ENCODE measurements around the gene TBL2. TPM values are rescaled to one million over a fixed set of nuclear protein-coding genes. Genes with fewer than 3 reads are reported as not detected.

Gene TBL2
- polyA plus RNA-seq, 3 donors: 10.4 to 40.1 (median 26.2) TPM

DNA sequence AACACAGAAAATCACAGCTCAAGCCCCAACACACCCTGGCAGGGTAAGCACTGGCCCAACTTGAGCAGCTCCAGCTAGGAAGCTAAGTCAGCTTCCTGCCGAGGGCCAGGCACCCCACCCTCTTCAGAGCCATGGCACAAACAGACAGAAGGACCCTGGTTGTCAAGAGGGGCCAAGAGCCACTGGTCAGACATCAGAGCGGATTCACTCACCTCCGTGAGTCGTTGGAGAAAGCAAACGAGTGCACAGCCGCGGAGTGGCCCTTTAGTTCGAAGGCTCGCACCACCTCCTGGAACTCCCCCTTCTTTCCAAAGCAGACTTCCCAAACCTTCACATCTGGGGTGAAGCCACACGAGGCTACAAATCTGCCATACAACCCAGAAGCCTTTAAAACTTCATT is 7.4 kb downstream of the TBL2 start:
- no peaks in the 10 kb centered on the region for H3K9me3 ChIP-seq (replicated peaks in 1 of 2; ENCODE audit: control insufficient read depth in 1 of 2, insufficient read depth in 1 of 2, low read length in 2 of 2)
- Mint-ChIP-seq H3K27ac (peak overlapping the region in 3 of 7 donors; percentile 23 to 37 (median 36)), H3K9me3 (no peaks in the 10 kb centered on the region), H3K27me3 (ENCODE audit: low read depth in 3 of 3) (peaks cover 0 to 2% (median 1%) of the 10 kb centered on the region in 3 donors), H3K4me1 (peaks cover 14% of the 10 kb centered on the region), H3K4me3 (no peak overlapping the region), H3K36me3 (peaks cover 57 to 70% of the 10 kb centered on the region in 2 donors)
- H3K4me3 ChIP-seq (replicated peaks in 1 of 3; ENCODE audit: low read depth in 2 of 3, low read length in 3 of 3): no peak overlapping the region
- H3K4me2 ChIP-seq (replicated peaks; ENCODE audit: extremely low read depth, low read length, poor library complexity, severe bottlenecking): no peak overlapping the region
- WGBS (ENCODE audit: insufficient coverage): 97% methylated on average over 9 of the region's 10 CpGs
- peaks cover 22% of the 10 kb centered on the region for H4K20me1 ChIP-seq (ENCODE audit: insufficient read depth, low read length)
- DNase-seq: no peak
- H3K27ac ChIP-seq (ENCODE audit: low read depth in 1 of 2, low read length in 2 of 2): no peak overlapping the region
- TF ChIP-seq, protein P1, sequence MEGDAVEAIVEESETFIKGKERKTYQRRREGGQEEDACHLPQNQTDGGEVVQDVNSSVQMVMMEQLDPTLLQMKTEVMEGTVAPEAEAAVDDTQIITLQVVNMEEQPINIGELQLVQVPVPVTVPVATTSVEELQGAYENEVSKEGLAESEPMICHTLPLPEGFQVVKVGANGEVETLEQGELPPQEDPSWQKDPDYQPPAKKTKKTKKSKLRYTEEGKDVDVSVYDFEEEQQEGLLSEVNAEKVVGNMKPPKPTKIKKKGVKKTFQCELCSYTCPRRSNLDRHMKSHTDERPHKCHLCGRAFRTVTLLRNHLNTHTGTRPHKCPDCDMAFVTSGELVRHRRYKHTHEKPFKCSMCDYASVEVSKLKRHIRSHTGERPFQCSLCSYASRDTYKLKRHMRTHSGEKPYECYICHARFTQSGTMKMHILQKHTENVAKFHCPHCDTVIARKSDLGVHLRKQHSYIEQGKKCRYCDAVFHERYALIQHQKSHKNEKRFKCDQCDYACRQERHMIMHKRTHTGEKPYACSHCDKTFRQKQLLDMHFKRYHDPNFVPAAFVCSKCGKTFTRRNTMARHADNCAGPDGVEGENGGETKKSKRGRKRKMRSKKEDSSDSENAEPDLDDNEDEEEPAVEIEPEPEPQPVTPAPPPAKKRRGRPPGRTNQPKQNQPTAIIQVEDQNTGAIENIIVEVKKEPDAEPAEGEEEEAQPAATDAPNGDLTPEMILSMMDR (IDR thresholded peaks at IDR 0.05): no peak
- no peaks in the 10 kb centered on the region for H3K27me3 ChIP-seq (ENCODE audit: control insufficient read depth in 2 of 2, insufficient read depth in 2 of 2, low read length in 2 of 2)
- H2AFZ ChIP-seq (ENCODE audit: insufficient read depth, low read depth, low read length, poor library complexity, severe bottlenecking): no peak overlapping the region
- H3K9ac ChIP-seq (ENCODE audit: insufficient read depth, low read length, poor library complexity, severe bottlenecking): no peak overlapping the region
- H3K36me3 ChIP-seq (replicated peaks in 1 of 2; ENCODE audit: control insufficient read depth in 1 of 2, insufficient read depth in 2 of 2, low read length in 2 of 2): peaks cover 55 to 62% of the 10 kb centered on the region in 2 donors
- H3K79me2 ChIP-seq (ENCODE audit: insufficient read depth, low read length): peaks cover 27% of the 10 kb centered on the region
- intact Hi-C loops (cut with micrococcal nuclease): no loop called here
- peaks cover 2 to 7% of the 10 kb centered on the region in 2 donors for H3K4me1 ChIP-seq (ENCODE audit: control insufficient read depth in 1 of 2, insufficient read depth in 2 of 2, low read length in 2 of 2)

DNA sequence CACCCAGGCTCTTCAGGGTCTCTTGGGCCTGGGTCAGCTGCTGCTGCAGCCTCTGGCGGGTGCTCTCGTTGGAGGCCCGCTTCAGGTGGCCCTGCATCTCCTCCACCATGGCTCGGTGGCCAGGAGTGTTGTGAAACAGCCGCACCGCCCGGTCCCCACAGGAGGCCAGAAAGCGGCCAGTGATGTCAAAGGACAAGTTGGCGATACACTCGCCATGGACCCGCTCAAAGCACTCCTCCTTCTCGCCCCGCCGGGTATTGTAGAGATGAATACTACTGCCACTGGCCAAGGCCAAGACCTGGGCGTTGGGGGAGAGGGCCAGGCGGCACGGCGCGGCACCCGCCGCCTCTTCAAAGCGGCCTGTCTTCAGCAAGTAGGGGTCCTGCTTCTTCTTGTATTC is 7.9 kb downstream of the TBL2 start:
- 97% methylated on average over 21 of the region's 22 CpGs for WGBS (ENCODE audit: insufficient coverage)
- Histone ChIP-seq H3K27ac (ENCODE audit: low read depth in 1 of 2, low read length in 2 of 2) (no peak overlapping the region), H3K9me3 (replicated peaks in 1 of 2; ENCODE audit: control insufficient read depth in 1 of 2, insufficient read depth in 1 of 2, low read length in 2 of 2) (no peaks in the 10 kb centered on the region), H3K4me1 (ENCODE audit: control insufficient read depth in 1 of 2, insufficient read depth in 2 of 2, low read length in 2 of 2) (peaks cover 7 to 11% of the 10 kb centered on the region in 2 donors), H3K79me2 (ENCODE audit: insufficient read depth, low read length) (peaks cover 23% of the 10 kb centered on the region), H3K4me3 (replicated peaks in 1 of 3; ENCODE audit: low read depth in 2 of 3, low read length in 3 of 3) (no peak overlapping the region), H3K9ac (ENCODE audit: insufficient read depth, low read length, poor library complexity, severe bottlenecking) (no peak overlapping the region), H4K20me1 (ENCODE audit: insufficient read depth, low read length) (peaks cover 22% of the 10 kb centered on the region), H3K36me3 (replicated peaks in 1 of 2; ENCODE audit: control insufficient read depth in 1 of 2, insufficient read depth in 2 of 2, low read length in 2 of 2) (peaks cover 55 to 62% of the 10 kb centered on the region in 2 donors), H3K27me3 (ENCODE audit: control insufficient read depth in 2 of 2, insufficient read depth in 2 of 2, low read length in 2 of 2) (no peaks in the 10 kb centered on the region), H2AFZ (ENCODE audit: insufficient read depth, low read depth, low read length, poor library complexity, severe bottlenecking) (no peak overlapping the region), H3K4me2 (replicated peaks; ENCODE audit: extremely low read depth, low read length, poor library complexity, severe bottlenecking) (no peak overlapping the region)
- Mint-ChIP-seq H3K27ac (no peak overlapping the region), H3K4me3 (no peak overlapping the region), H3K4me1 (peaks cover 18% of the 10 kb centered on the region), H3K9me3 (no peaks in the 10 kb centered on the region), H3K27me3 (ENCODE audit: low read depth in 3 of 3) (peaks cover 0 to 2% (median 1%) of the 10 kb centered on the region in 3 donors), H3K36me3 (peaks cover 57 to 70% of the 10 kb centered on the region in 2 donors)
- no peak for DNase-seq
- TF ChIP-seq, protein P1 (IDR thresholded peaks at IDR 0.05): no peak
- intact Hi-C loops (cut with micrococcal nuclease): no loop called here
